ENCODE results near the gene GPC5.

Gene GPC5

DNA sequence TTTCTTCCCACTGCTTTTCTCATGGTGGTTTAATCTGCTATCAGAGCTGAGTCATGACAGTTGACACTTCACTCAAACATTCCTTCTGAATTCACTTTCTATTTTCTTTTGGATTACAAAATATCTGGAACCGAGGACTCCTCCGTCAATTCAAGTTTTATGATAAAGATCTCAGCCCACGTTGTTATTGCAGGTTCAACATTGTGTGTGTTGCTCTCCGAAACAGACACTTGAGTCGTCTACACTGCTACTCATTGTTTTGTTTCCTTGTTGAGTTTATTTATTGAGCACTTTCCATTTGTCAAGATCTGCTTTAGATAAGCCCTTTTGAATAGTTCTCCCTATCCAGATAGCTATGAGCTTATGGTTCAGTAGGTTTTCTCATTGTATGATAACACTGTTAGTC lies 1192.1 kb downstream of the GPC5 start:
- DNase-seq, result no peak

DNA sequence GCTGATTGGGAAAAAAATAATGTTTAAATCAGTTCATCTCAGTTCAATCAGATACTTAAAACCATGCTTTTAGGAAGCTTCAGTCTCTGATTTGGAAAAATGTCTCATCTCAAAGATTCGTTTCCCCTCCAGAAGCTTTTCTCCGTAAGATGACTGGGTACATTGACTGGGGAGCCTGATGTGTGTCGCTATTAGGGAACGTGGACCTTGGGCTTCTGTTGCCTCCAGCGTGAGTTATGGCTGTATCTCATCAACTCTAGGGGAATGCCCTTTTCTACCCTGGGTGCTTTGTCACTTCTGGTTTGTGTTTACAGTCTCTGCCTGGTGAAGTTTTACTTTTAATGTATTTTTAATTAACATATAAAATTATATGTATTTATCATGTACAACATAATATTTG lies 1192.7 kb downstream of the GPC5 start:
- DNase-seq, result no peak

DNA sequence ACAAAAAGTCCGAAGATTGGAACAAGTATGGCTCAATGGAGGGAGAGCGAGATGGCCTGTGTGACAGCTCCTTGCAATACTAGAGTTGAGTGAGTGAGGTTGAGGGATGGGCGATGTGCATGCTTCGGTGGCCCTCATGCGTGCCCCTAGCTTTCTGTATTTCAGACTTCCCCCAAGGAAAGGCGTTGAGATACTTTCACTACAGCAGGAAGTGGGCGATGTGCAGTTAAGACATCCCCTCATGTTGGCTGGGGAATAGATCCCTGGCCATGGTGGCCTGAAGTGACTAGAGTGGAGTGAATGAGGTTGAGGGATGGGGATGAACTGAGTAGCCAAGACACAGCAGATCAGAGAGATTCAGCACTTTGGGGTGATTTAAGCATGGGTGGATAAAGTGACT lies 1194.3 kb downstream of the GPC5 start:
- no peak for DNase-seq

DNA sequence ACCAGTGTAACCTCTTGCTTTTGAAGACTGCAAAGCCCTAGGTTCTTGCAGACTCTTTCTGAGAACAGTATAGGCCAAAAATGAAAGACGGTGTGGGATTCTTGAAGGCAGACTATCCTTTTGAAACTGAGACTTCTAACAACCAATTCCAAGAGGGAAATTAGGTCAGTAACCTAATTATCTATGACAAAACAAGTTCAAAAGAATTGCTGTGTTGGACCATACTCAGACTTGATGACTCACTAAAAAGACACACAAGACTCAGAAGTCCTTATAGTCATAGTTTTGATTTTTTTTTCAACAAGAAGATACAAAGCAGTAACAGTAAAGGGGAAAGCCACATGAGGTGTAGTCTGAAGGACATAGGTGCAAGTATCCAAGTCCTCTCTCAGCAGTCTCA lies 1204.1 kb downstream of the GPC5 start:
- DNase-seq, result no peak

DNA sequence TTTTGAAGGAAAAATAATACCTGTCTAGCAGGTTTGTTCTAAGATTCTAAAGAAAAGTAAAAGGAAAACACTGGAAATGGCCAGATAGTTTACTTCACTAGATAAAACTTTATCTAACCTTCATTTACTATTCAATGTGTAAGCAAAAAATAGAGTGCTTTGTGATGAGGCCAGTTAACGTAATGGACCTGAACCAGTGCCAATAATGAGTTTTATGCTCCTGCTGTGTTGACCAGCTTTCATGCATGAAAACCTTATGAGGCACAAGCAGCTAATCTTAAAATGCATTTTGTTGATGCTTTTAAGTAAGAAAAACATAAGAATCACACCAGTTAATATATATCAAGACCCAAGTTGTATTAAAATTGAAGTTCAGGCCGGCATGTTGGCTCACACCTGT lies 1211.0 kb downstream of the GPC5 start:
- DNase-seq, result no peak

DNA sequence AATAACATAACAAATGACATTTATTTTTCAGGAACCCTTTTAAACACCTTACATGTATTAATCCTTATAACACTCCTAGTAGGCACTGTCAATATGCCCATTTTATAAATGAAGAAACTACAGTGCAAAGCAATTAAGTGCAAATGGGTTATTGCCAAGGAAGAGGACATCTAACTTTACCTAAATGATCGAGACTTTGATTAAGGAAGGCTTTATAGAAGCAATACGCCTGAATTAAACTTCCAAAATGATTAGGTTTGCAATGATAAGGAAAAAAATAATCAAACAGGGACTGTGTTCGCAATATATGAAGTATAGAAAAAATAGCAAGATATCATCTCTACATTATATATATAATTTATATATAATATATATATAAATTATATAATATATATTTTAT lies 1214.5 kb downstream of the GPC5 start:
- no peak for DNase-seq

DNA sequence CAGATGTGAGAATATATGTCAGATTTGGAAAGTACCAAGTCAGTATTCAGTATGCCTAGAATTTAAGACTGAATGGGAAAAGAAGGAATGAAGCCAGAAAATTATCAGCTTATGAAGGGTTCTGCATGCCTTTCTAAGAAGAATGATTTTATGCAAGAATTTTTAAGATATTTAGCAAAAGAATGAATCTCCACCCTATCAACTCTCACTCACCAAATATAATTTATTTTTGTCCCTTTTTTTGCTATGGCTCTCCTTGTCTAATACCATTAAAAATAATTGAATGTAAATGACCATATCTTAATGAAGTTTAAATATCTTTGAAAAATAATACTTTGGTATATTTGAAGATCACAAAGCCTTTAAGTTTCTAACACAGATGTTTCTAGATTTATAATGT lies 1215.5 kb downstream of the GPC5 start:
- no peak for DNase-seq

DNA sequence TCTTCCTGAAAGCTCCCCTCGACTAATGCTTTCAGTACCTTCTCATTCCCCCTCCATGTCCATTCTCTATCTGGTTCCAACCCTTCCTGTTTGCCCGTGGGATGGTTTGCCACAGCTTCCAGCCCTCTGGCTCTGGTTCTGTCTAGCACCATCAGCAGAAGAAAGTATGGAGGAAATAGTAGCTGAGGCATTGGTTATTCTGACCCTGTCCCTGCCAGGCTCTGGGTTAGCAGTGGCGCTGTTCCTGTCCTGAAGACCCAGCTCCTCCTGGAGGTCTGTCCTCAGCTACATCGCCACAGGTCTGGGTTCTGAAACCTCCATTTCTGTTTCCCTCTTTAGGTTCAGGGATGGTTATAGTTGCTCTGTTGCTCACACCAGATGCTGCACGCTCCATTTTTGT lies 1223.6 kb downstream of the GPC5 start:
- no peak for DNase-seq

DNA sequence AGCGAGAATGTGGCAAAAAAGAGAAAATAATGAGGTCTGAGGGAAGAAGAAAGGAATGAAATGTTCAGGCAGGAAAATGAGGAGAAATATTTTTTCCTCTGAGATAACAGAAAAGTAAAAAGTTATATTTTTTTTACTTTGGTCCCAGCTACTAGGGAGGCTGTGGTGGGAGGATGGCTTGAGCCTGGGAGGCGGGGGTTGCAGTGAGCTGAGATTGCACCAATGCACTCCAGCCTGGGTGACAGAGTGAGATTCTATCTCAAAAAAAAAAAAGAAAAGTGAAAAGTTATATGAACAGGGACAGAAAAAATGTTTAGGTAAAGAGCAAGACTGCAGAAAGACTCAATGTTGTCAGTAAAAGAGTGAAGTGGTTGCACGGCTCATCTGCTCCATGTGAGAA lies 1224.5 kb downstream of the GPC5 start:
- no peak for DNase-seq

DNA sequence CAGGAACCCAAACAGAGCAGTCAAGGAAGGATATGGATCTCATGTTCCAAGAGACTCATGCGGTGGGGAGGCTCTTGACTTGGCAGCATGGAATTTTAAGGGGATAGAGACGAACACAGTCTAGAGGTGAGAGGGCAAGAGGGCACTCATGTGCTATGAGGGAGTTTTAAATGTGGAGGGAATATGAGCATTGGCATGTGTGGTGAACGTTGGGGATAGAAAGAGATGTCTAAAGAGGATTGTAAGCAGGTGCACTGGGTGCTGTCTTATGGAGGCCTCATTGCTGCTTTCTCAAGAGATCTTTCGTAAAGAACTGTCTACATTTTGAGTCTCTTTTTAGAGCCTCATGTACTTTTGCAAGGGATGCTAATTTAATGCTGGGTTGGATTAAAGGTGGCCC lies 1227.9 kb downstream of the GPC5 start:
- DNase-seq, result no peak

DNA sequence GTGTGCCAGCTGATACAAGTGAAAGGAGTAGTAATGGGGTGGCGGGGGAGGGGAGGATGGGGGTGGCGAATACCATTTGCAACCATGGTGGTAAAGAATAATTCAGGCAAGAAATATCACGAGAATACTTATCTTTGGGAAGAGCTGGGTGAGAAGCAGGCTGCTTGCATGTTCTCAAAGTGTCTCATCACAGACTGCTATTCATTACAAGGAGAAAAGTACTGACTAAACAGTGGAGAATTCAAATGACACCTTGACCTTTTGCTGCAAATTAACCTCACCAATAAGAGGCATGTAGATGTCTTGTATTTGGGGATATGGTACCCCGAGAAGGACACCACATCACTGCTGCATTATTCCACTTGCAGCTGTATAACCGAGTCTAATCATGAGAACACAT lies 1242.5 kb downstream of the GPC5 start:
- DNase-seq, result no peak

DNA sequence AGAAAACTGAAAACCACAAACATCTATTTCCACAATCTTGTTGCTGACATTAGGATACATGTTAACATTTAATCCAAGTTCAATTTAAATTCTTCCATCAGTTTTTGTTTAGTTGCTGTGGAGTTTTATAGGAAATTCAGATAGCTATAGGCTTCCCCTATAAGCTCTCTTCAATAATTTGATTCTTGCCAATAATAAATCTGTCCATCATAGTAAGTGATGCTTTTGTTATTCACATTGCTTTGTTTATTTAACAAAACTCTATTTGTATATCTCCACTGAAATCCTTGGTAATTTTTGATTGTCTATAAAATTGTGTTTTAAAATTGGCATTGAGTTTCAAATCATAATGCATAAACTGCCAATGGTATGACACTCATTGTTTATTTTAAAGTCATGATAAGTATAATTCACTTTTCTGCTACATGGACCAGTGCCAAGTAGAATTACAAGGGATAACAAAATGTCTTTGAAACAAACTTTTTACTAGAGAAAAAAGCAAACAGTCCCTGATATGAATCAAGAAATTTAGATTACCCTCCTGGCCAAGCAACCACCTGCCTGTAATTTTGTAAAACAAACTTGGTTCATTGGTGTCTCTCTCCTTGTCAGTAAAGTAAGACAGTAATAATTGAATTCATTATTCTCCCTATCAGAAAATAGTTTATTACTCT lies 1250.9 kb downstream of the GPC5 start:
- no peak for DNase-seq

DNA sequence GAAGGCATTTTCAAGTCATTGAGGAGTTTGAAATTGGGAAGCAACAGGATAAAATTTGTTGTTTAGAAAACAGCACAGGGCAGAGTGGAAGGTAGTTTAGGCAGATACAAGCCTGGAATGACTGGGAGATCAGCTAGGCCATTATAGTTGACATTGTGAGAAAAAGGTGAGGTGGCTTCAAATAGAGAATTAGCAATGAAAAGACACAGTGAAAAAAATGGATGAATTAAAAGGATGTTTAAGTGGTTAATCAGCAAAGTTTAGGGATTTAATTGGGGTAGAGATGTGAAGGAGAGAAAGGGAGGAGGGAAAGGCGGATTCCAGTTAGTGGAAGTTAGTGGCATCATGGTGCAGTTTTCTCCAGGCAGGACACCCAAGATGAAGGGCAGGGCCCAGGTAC lies 1257.7 kb downstream of the GPC5 start:
- no peak for DNase-seq

DNA sequence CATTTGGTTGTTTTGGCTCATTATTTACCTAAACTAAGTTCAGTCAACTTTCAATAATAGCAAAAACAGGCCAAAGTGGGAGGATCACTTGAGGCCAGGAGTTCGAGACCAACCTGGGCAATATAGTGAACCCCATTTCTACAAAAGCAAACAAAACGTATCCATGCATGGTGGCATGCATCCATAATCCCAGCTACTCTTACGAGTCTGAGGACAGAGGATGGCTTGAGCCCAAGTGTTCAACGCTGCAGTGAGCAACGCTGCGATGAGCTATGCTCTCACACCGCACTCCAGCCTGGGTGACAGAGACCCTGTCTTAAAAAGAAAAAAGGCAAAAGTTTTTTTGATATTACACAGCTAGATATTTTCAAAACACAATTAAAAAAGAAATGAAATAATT lies 1258.2 kb downstream of the GPC5 start:
- DNase-seq, result no peak

DNA sequence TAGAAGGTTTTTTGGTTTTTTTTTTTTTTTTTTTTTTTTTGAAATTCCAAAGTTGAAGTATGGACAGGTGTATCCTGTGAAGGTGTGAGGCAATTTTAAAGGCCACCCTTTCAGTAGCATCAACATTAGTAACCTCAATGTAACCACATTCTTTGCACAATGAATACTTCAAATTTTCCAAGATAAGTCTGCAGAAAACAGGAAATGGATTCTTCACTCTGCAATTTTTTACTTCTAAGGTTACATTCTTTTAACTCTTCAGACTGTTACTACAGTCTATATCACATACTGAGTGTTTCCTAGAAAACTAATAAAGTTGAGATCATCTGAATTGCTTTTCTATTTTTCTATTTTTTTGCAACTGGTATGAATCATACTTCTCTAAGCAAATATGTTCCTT lies 1259.1 kb downstream of the GPC5 start:
- no peak for DNase-seq

DNA sequence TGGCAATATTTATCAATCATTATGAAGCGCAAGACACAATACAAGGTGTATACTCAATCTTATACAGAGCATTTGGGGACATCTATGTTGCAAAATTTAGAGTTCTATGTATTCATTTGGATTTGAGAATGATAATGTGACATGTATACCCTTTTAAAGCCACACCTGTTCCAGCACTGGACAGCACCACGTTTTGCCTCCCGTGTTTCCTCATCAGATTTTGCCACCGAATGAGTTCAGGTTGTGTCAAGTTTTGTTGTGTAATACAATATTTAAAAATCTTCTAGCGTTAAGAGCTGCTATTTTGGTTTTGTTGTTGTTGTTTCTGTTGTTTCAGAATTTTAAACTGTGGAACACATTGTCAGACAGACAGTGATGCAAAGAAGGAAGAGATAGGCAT lies 1259.9 kb downstream of the GPC5 start:
- no peak for DNase-seq

DNA sequence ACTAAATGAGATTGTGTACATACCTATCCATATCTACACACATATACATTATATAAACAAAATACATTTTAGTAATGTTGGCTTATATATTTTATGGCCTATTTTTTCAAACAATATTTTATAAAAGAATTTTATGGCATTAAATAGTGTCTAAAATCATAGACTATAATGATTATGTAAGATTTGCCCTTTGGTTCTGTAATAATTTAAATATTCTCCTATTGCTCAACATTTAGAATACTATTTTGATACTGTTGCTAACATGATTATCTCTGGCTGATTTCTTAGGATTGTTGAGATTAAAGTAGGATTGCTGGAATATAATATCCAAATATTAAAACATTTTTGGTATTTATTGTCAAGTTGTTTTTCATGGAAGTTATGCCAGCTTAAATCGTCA lies 1263.0 kb downstream of the GPC5 start:
- no peak for DNase-seq

DNA sequence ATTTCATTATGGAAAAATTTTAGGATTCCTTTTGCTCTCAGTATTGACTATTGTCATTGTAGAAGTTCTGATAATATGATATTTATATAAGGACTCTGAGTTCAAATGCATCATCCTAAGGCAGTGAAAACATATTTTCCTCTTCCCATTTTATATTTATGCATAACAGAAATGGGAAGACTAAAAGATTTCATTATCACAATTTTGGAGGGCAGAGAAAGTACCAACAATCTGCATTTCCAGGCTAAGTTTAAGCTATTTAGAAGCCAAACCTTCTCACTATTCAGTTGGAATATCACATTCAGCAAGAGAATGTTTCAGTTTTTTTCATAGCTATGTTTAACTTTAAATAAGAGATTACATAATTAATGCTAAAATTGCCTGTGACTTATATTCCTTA lies 1269.7 kb downstream of the GPC5 start:
- no peak for DNase-seq

DNA sequence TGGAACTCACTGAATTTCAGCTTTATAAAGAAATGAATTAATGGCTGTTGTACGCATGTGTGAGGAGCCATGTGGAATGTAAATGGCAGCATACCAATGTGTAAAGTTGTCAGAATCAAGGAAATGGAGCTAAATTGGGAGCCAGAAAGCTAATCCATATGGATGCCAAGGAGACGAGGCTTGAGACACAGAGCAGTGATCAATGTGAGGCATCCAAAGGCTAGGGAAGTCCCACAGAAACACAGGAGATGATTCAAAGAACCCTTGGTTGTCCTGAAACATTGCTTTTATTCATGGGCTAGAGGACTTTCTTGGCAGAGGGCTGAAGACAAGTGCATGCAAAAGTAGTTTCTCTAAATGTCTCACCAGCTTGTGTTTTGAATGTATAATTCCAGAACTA lies 1271.7 kb downstream of the GPC5 start:
- no peak for DNase-seq

DNA sequence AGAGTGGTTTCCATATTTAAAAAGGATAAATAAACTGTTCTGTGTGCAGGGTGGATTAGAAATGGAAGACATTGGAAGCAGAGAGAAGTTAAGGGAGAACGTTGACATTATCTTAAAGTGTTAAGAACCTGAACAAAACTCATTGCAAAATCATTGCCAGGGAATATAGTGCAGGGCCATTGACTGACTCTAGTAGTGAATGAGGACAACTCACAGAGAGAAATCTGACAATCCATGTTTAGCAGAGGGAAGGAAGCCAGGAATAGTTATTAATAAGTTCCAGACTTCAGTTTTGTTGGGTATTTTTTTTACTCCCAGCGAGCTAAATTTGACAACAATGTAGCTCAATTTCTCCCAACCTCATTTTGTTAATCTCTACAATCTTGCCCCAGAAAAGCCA lies 1273.4 kb downstream of the GPC5 start:
- no peak for DNase-seq

DNA sequence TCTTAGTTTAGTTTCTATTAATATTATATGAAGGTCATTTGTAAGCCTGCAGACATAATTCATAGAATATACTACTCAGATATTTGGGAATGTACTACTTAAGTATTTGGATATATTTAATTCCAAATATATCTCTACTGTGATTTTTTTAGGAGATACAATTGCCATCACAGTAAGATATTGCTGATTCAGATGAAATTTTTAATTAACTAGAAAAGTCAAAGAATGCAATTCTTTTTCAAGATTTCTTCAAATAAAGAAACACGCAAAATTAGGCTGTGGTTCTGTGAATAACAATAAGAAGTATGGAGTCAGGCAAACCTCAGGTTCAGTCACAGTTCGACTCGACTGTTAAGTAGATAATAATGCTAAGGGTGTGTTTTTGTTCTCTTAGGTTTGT lies 1277.8 kb downstream of the GPC5 start:
- DNase-seq, result no peak

DNA sequence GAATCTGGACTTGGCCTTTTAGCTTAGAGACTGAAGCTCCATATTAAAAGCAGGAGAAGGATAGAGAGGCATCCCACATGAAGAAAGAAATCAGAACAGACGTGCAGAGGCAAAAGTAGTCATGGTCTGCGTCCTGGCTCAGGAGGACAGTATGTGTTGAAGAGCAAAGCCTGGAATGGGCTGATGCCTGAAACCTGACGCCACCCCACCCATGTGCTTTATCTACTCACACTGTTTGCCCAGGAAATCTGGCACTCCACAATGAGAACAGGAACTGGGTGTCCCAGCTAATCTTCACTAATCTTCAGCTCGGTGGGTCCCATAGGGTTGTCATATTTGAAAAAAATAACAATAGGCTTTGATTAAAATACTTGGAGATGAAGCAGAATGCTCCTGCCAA lies 1279.2 kb downstream of the GPC5 start:
- DNase-seq, result no peak

DNA sequence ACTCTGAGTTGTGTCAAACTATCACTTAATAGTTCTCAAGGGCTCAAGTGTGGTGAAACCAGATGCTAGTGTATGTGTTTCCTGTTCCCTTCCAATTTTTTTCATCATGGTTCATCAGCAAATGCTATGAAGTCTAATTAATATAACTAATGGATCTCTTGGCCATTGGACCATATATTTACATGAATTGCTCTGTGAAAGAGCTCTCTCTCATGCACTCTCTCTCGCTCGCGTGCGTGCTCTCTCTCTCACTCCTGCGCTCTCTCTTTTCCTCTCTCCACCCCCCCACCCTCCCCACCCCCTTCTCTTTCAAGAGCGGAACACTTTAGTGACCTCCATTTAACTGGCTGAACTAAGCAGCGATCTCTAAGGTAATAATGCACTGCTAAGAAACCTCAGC lies 1281.2 kb downstream of the GPC5 start:
- DNase-seq, result no peak

DNA sequence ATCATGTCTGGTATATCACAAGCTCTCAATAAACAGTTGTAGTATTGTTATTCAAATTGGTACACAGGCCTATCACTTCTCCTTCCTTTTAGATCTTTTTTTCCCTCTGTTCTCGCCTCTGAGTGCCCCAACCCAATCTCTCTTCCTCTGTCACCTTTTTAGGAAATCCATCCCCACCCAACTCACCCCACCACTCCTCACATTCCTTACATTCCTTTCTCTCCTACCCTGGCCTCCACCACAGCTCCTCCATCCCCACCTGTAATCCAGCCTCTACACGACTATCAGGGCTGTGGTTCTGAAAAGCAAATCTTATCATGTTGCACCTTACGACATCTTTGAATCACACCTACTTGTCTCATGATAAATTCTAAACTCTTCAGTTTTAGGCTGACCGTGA lies 1282.8 kb downstream of the GPC5 start:
- DNase-seq, result no peak

DNA sequence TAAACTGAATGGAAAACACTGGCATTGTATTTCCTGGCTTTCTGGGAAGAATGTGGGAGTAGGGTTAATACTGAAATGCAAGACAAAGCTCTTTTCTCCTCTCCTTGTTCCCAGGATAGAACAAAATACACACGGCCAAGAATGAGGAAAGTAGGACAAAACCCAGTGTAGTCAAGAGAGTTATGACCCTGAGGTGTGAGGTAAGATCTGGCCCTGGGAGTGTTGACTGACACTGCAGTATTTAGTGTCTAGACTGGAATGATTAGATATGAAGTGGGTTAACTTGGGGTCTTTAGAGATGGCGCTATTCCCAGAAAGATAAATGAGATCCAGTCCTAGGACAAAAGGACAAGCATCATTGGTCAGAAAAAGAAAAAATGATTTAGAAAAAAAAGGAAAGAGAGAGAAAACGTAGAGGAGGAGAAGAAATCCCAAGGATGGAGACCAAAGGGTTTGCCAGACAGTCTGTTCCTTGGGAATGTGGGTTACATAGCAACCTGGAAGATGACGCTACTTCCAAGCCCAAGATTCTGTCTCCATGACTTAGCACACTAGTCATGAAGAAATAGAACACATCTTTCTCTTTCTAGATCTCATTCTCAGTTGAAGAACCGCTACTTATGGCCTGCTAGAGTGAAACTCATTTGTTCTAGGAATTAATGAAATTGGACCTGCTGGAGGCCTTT lies 1284.6 kb downstream of the GPC5 start:
- DNase-seq, result no peak
